ENCODE results near the gene OR6C65.
"Not testable (repeated sequence)": the region's sequence is repeated elsewhere in the genome, so short reads cannot be mapped to it uniquely, and the experiment has no call there.

Gene OR6C65

GRCh38 chr12:55400229-55400628 is at the start of gene OR6C65:
TSS of gene OR6C65 (plus strand) at chr12:55400529. CDS start at chr12:55400529, 0 bp downstream.
- Histone ChIP-seq H3K4me3 (no peak within 1 kb of the TSS), H3K27me3 (no peaks in the 10 kb centered on the region), H3K9ac (no peak within 1 kb of the TSS), H3K27ac (no peak within 1 kb of the TSS), H4K20me1 (no peaks in the 10 kb centered on the region), H3K4me2 (no peak within 1 kb of the TSS), H3K9me3 (replicated peaks in 1 of 11) (0 out of 22 replicates have a peak, but pooled peaks cover 0 to 5% (median 0%) of the 10 kb centered on the region in 11 experiments), H3K36me3 (no peaks in the 10 kb centered on the region), H3K4me1 (no peaks in the 10 kb centered on the region)
- no peak for TF ChIP-seq Cebpa-rat (IDR thresholded peaks at IDR 0.05)

- H3K9ac ChIP-seq; H3K4me3 ChIP-seq; H3K27me3 ChIP-seq; H3K4me2 ChIP-seq; H3K27ac ChIP-seq; H3K4me1 ChIP-seq; H3K36me3 ChIP-seq; H3K9me3 ChIP-seq (replicated peaks in 1 of 11); H4K20me1 ChIP-seq: not testable (repeated sequence)
Measured at GRCh38 chr12:55355338-55355737, 45.0 kb upstream of the OR6C65 start.

GRCh38 chr12:55362675-55363074 is 37.7 kb upstream of the OR6C65 start, which contains the start of gene OR6C75:
TSS of gene OR6C75 (plus strand) at chr12:55362975. CDS start at chr12:55365111, 2,136 bp downstream.
- no peak within 1 kb of the TSS for H3K4me3 ChIP-seq
- H3K9ac ChIP-seq, result no peak within 1 kb of the TSS
- no peaks in the 10 kb centered on the region for H3K27me3 ChIP-seq
- H3K27ac ChIP-seq, result no peak within 1 kb of the TSS
- no peak within 1 kb of the TSS for H3K4me2 ChIP-seq
- no peaks in the 10 kb centered on the region for H3K36me3 ChIP-seq
- H3K4me1 ChIP-seq, result no peaks in the 10 kb centered on the region
- TF ChIP-seq Cebpa-rat (IDR thresholded peaks at IDR 0.05), result no peak
- H4K20me1 ChIP-seq, result no peaks in the 10 kb centered on the region
- H3K9me3 ChIP-seq (replicated peaks in 1 of 11), result no peaks in the 10 kb centered on the region

DNA sequence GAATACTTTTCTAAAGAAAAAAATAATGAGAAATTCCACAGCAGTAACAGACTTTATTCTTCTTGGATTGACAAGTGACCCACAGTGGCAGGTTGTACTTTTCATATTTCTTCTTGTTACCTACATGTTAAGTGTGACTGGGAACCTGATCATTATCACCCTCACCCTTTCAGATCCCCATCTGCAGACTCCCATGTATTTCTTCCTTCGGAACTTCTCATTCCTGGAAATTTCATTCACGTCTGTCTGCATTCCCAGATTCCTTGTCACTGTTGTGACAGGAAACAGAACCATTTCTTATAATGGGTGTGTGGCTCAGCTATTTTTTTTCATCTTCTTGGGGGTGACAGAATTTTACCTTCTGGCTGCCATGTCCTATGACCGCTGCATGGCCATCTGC is 35.2 kb upstream of the OR6C65 start:
- H4K20me1 ChIP-seq, result no peaks in the 10 kb centered on the region
- TF ChIP-seq Cebpa-rat (IDR thresholded peaks at IDR 0.05), result no peak
- no peak overlapping the region for H3K27ac ChIP-seq
- no peak overlapping the region for H3K4me2 ChIP-seq
- H3K4me3 ChIP-seq, result no peak overlapping the region
- H3K36me3 ChIP-seq, result no peaks in the 10 kb centered on the region
- no peak overlapping the region for H3K9ac ChIP-seq
- no peaks in the 10 kb centered on the region for H3K4me1 ChIP-seq
- no peaks in the 10 kb centered on the region for H3K9me3 ChIP-seq (replicated peaks in 1 of 11)
- H3K27me3 ChIP-seq, result no peaks in the 10 kb centered on the region

DNA sequence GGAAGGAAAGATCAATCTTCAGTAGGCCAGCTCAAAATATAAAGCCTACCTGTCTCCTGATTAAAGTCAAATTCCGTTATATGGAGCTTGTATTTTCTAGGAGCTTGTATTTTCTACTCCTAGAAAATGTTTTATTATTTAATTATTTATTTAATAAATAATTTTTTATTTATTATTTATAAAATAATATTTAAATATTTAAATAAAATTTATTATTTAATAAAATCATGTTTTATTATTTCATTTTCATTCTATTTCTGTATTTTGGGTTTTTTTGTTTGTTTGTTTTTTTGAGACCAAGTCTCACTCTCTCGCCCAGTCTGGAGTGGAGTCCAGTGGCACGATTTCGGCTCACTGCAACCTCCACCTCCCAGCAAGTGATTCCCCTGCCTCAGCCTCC is 27.8 kb upstream of the OR6C65 start:
- no peak overlapping the region for H3K27ac ChIP-seq

DNA sequence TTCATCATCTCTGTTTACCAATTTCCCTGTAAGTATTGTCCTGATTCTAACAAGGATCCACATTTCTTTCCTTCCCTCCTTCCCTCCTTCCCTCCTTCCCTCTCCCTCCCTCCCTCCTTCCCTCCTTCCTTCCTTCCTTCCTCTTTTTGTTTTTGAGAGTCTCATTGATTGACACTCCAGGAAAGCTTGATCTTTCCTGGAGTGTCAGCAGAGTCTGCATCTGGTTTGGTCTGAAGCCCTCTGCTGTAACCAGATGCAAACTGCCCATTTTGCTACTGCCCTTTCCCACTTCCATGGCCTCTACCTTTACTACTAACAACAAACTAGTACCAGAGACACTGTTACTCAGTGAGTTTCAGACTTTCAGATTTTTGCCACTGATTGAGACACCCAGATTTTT is 14.4 kb upstream of the OR6C65 start:
- H4K20me1 ChIP-seq, result no peaks in the 10 kb centered on the region
- H3K9me3 ChIP-seq (replicated peaks in 1 of 11), result no peaks in the 10 kb centered on the region
- no peak overlapping the region for H3K27ac ChIP-seq
- TF ChIP-seq Cebpa-rat (IDR thresholded peaks at IDR 0.05), result no peak
- no peaks in the 10 kb centered on the region for H3K27me3 ChIP-seq
- H3K36me3 ChIP-seq, result no peaks in the 10 kb centered on the region
- no peak overlapping the region for H3K4me3 ChIP-seq
- no peak overlapping the region for H3K4me2 ChIP-seq
- no peak overlapping the region for H3K9ac ChIP-seq
- 0 out of 20 replicates have a peak, but pooled peaks cover 0 to 3% (median 0%) of the 10 kb centered on the region in 10 experiments for H3K4me1 ChIP-seq

More for the DNA sequence above, 27.8 kb upstream of the OR6C65 start:
- no peaks in the 10 kb centered on the region for H3K9me3 ChIP-seq (replicated peaks in 1 of 11)
- H3K36me3 ChIP-seq, result no peaks in the 10 kb centered on the region
- H3K4me3 ChIP-seq, result no peak overlapping the region
- no peak overlapping the region for H3K4me2 ChIP-seq
- no peaks in the 10 kb centered on the region for H3K4me1 ChIP-seq
- no peak overlapping the region for H3K9ac ChIP-seq
- H4K20me1 ChIP-seq, result no peaks in the 10 kb centered on the region
- no peak for TF ChIP-seq Cebpa-rat (IDR thresholded peaks at IDR 0.05)
- H3K27me3 ChIP-seq, result no peaks in the 10 kb centered on the region

- Histone ChIP-seq H3K4me3 (no peak overlapping the region), H3K36me3 (no peaks in the 10 kb centered on the region), H3K27ac (no peak overlapping the region), H3K4me2 (no peak overlapping the region), H3K4me1 (no peaks in the 10 kb centered on the region), H3K9ac (no peak overlapping the region), H4K20me1 (no peaks in the 10 kb centered on the region), H3K27me3 (no peaks in the 10 kb centered on the region), H3K9me3 (replicated peaks in 1 of 11) (peaks cover 0 to 10% (median 3%) of the 10 kb centered on the region in 11 experiments; a peak in 4 of 22 replicates)
- TF ChIP-seq Cebpa-rat (IDR thresholded peaks at IDR 0.05), result no peak
Measured at GRCh38 chr12:55392032-55392795, 8.1 kb upstream of the OR6C65 start.

GRCh38 chr12:55396326-55396725 is 4.0 kb upstream of the OR6C65 start:
- H4K20me1 ChIP-seq, result no peaks in the 10 kb centered on the region
- TF ChIP-seq Cebpa-rat (IDR thresholded peaks at IDR 0.05), result no peak
- no peak overlapping the region for H3K9ac ChIP-seq
- H3K4me1 ChIP-seq, result no peaks in the 10 kb centered on the region
- H3K4me3 ChIP-seq, result no peak overlapping the region
- no peak overlapping the region for H3K4me2 ChIP-seq
- H3K9me3 ChIP-seq (replicated peaks in 1 of 11), result peaks cover 0 to 10% (median 3%) of the 10 kb centered on the region in 11 experiments; a peak in 4 of 22 replicates
- no peak overlapping the region for H3K27ac ChIP-seq
- no peaks in the 10 kb centered on the region for H3K27me3 ChIP-seq
- H3K36me3 ChIP-seq, result no peaks in the 10 kb centered on the region

- Histone ChIP-seq H3K9ac (no peak overlapping the region), H4K20me1 (no peaks in the 10 kb centered on the region), H3K4me2 (no peak overlapping the region), H3K36me3 (no peaks in the 10 kb centered on the region), H3K27me3 (no peaks in the 10 kb centered on the region), H3K9me3 (replicated peaks in 1 of 11) (0 out of 22 replicates have a peak, but pooled peaks cover 0 to 5% (median 0%) of the 10 kb centered on the region in 11 experiments), H3K27ac (no peak overlapping the region), H3K4me1 (no peaks in the 10 kb centered on the region), H3K4me3 (no peak overlapping the region)
- TF ChIP-seq Cebpa-rat (IDR thresholded peaks at IDR 0.05), result no peak
Measured at GRCh38 chr12:55407866-55408265, 7.5 kb downstream of the OR6C65 start.

GRCh38 chr12:55409133-55409532 is 8.8 kb downstream of the OR6C65 start:
- not testable (repeated sequence) for H4K20me1 ChIP-seq; H3K27me3 ChIP-seq; H3K9me3 ChIP-seq (replicated peaks in 1 of 11); H3K36me3 ChIP-seq; H3K4me1 ChIP-seq; H3K4me2 ChIP-seq; H3K27ac ChIP-seq; H3K4me3 ChIP-seq; H3K9ac ChIP-seq

DNA sequence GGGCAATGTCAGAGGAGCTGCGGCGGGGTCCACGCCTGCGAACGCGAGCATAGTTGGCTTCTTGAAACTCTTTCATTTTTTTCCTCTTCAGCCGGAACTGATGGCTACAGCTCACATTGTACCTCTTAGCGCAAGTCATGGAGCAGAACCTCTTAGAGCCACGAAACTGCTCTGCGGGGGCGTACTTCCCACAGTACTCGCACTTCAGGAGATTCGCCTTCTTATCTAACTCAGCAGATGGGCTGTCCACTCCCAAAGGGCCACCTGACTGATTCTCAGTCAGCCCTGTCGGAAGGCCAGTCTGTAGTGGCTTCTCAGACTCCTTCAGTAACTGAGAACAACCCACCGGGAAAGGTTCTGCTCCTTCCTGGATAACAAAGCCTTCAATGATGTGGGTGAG is 11.8 kb downstream of the OR6C65 start:
- H3K4me1 ChIP-seq, H3K9ac ChIP-seq: not testable (repeated sequence)

DNA sequence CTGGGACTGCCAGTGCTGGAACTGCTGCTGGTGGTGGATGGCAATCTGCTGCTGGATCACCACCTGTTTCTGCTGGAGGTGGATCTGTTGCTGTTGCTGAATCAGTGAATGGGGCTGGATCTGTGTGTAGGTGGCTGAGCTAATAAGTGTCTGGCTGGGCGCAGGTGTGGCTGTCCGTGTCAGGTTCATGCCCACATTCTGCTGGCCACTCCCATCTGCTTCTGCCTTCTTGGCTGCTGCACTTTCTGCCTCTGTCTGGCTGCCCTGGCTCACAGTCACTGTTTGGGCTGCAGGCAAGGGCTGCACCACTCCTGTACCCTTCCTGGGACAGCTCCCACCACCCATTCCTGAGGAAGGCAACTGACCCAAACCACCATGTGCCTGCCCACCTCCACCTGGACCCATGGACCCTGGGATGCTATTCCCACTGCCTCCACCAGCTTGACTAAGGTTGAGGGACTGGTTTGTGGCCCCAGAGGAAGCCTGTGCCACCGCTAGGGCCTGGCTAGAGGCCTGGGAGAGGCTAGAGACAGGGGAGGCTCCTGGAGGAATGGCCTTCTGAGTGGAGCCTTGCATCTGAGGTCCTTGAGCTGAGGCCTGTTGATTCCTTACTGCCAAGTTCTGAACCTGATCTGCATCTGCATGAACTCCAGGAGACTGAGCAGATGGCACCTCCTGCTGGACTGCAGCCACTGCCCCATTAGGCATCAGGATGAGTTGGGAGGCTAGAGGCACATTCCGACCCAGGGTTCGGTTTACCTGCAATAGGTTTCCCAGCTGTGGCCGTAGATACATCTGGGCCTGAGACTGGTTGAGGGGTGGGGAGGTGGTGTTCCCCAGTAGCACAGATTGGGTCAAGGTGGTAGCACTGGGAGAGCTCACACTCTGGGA is 13.4 kb downstream of the OR6C65 start:
- not testable (repeated sequence) for H3K4me3 ChIP-seq; H3K4me2 ChIP-seq; H3K27ac ChIP-seq; H3K4me1 ChIP-seq; H3K9me3 ChIP-seq (replicated peaks in 1 of 11); H3K9ac ChIP-seq; H3K36me3 ChIP-seq; H4K20me1 ChIP-seq
- peaks cover 7 to 27% (median 19%) of the 10 kb centered on the region in 11 experiments for H3K27me3 ChIP-seq

More for the DNA sequence above, 11.8 kb downstream of the OR6C65 start:
- peaks cover 7 to 27% (median 19%) of the 10 kb centered on the region in 11 experiments for H3K27me3 ChIP-seq
- not testable (repeated sequence) for H3K4me2 ChIP-seq; H3K27ac ChIP-seq; H4K20me1 ChIP-seq; H3K4me3 ChIP-seq; H3K9me3 ChIP-seq (replicated peaks in 1 of 11); H3K36me3 ChIP-seq

GRCh38 chr12:55414396-55414823 is 14.1 kb downstream of the OR6C65 start:
- not testable (repeated sequence) for H3K4me3 ChIP-seq; H3K4me1 ChIP-seq; H3K9me3 ChIP-seq (replicated peaks in 1 of 11); H3K9ac ChIP-seq; H3K36me3 ChIP-seq; H4K20me1 ChIP-seq; H3K27ac ChIP-seq
- Histone ChIP-seq H3K4me2 (peak overlapping the region in 1 of 11 experiments; percentile 37; a peak in 1 of 22 replicates), H3K27me3 (peaks cover 7 to 27% (median 19%) of the 10 kb centered on the region in 11 experiments)

Data from BLaER1 treated with 17β-estradiol and CSF1 and Interleukin-3, amounts not matched to agents 10 nM and 100 nM (cell line).